Right ventricle myocardium inferior (tissue), 1 donor: ENCODE measurements around the gene SRCAP. TPM values are rescaled to one million over a fixed set of nuclear protein-coding genes. Genes with fewer than 3 reads are reported as not detected.
"Not testable (repeated sequence)": the region's sequence is repeated elsewhere in the genome, so short reads cannot be mapped to it uniquely, and the experiment has no call there.

ENCODE experiments used
- ATAC-seq: fragments of 200-7000 bp; cut with Tn5 transposase; one replicate; pipeline ENCODE4 v1.9.1; 2020; ENCODE audit warnings: mild to moderate bottlenecking, moderate library complexity
- DNase-seq: peaks from one replicate; pipeline ENCODE4 v3.0.0; 2021; ENCODE audit errors: missing footprints
- intact Hi-C: fragments of 100-400 bp; cut with DNase I; formaldehyde crosslinking; loops from one replicate; pipeline ENCODE4 v1.11.0; 2022
- total RNA-seq: library from RNA; stranded (reverse); fragmentation: NEBNext Ultra II Directional; extraction: Animal tissue kit (Norgen Biotek cat#: 25700); gene quantifications from one replicate; pipeline ENCODE4 v1.2.1, GENCODE V29; 2021
- donor health status: DM: no; HTN: yes; CAD: no; lungs with severe emphysema.

Gene SRCAP
- total RNA-seq, 1 donor from 2014 or later: 39.7 TPM

DNA sequence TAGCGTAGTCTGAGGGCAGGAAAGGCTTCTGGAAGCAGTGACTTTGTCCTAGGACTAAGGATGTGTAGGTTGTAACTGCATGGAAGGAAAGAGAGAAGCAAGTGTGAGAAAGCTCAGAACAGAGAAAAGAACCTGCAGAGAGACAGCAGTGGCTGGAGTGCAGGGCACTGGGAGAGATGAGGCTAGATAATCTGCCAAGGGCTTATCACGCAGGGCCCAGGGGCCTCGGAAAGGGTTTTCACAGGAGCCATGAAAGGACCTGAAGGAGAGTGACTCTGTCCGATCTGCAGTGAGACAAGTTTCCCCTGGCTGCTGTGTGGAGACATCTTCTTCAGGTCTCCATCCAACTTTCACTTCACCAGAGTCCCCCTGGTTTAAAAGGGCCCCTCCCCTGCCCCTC is 7.1 kb upstream of the SRCAP start:
- DNase-seq: no peak
- no peak for ATAC-seq
- intact Hi-C loops: loop anchor here (5.0 kb wide), 1 partner anchor 105 kb away; the partner anchor contains the start of gene ZNF785

- ATAC-seq: no peak
- intact Hi-C loops: loop anchor here (5.0 kb wide), 1 partner anchor 105 kb away; the partner anchor contains the start of gene ZNF785
- DNase-seq: no peak
Observed at GRCh38 chr16:30692396-30693064, 6.4 kb upstream of the SRCAP start.

DNA sequence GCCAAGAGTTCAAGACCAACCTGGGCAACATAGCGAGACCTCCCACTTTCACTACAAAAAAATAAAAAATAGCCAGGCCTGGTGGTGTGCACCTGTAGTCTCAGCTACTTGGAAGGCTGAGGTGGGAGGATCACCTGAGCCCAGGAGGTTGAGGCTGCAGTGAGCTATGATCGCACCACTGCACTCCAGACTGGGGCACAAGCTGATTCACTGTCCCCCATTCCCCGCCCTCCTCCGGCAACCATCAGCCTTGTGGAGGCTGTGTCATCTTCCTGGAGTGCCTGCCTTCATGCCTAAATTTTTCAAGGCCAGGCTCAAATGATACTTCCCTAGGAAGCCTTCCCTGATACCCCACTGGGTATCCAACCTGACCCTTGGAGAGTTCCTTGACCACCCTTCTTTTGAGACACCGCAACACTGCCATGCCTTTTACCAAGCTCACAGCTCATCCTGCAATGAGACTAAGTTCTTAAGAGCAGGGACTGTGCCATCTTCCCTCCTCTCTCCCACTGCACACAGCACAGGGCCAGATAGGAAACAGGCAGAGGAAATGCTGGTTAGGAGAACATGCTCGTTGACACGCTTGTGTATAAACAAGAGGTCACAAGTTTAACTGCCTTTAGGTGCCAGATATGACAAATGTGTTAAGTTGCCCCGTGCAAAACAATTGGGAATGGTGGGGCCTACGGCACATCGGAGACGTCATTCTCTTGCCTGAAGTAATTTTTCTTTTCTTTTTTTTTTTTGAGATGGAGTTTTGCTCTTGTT is 3.9 kb upstream of the SRCAP start:
- ATAC-seq (no peak), DNase-seq (no peak)
- intact Hi-C loops: loop anchor here (5.0 kb wide), 2 partner anchors 33 to 108 kb away; partner anchors contain the start of gene ZNF785

DNA sequence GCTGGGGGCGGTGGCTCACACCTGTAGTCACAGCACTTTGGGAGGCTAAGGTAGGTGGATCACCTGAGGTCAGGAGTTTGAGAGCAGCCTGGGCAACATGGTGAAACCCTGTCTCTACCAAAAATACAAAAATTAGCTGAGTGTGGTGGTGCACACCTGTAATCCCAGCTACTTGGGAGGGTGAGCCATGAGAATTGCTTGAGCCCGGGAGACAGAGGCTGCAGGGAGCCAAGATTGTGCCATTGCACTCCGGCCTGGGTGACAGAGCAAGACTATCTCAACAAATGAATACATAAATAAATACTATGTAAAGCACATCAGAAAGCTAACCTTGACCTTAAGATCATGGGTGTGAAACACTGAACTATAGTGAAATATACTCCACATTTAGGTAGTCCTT is 2.3 kb upstream of the SRCAP start:
- not testable (repeated sequence) for DNase-seq, ATAC-seq
- intact Hi-C loops: loop anchor here (5.0 kb wide), 1 partner anchor 34 kb away; no protein-coding TSS in a partner anchor

DNA sequence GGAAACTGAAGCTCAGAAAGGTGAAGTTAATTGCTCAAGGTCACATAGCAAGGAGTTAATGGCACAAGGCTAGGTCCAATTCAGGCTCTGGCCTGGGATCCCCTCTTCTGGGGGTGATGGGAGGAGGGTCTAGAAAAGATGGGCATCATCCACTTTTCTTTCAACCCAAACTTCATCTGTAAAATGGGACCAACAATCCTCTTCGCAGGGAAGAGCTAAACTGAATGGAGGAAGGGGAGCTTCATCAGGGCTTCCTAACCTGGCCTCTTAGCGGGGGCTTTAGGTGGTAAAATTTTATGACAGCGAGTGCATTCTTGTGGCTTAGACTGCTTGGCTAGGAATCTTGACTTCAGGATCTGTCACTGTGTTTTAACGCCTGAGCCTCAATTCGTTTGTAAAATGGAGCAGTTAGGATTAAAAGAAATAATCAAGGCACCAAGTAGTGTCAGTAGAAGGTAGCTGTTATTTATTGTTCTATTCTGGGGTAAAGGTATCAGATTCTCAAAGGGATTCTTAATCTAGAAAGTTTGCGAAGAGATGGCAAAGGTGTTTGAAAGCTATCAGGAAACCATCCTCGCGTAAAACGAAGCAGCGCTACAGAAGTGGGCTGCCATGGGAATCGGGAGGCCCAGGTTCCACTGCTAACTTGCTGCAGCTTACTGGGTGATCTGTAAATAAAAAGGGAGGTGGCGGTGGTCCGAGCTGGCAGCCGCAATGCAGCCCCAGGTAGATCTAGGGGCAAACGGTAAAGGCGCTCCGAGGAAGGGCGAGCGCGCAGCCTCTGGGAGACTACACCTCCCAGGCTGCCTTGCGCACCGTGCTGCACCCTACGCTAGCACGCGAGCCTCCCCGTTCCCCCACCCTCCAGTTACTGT is 1.5 kb upstream of the SRCAP start:
- intact Hi-C loops: loop anchor here (1.0 to 5.0 kb wide), 3 partner anchors 35 to 225 kb away; no protein-coding TSS in a partner anchor
- ATAC-seq (peak; percentile 95), DNase-seq (peak; percentile 100)

GRCh38 chr16:30698139-30698815 is 694 bp upstream of the SRCAP start:
- intact Hi-C loops: loop anchor here (1.0 to 5.0 kb wide), 3 partner anchors 36 to 224 kb away; no protein-coding TSS in a partner anchor
- peak; percentile 91 for ATAC-seq
- DNase-seq: peak; percentile 96

GRCh38 chr16:30699615-30700099 is 686 bp downstream of the SRCAP start:
- intact Hi-C loops: loop anchor here (2.0 to 5.0 kb wide), 2 partner anchors 37 to 65 kb away; no protein-coding TSS in a partner anchor
- ATAC-seq (no peak), DNase-seq (no peak)

- DNase-seq (no peak), ATAC-seq (no peak)
- intact Hi-C loops: no loop called here
Observed at GRCh38 chr16:30700491-30700890, 1.5 kb downstream of the SRCAP start.

- DNase-seq (no peak), ATAC-seq (no peak)
- intact Hi-C loops: no loop called here
Observed at GRCh38 chr16:30700971-30701370, 2.0 kb downstream of the SRCAP start.

DNA sequence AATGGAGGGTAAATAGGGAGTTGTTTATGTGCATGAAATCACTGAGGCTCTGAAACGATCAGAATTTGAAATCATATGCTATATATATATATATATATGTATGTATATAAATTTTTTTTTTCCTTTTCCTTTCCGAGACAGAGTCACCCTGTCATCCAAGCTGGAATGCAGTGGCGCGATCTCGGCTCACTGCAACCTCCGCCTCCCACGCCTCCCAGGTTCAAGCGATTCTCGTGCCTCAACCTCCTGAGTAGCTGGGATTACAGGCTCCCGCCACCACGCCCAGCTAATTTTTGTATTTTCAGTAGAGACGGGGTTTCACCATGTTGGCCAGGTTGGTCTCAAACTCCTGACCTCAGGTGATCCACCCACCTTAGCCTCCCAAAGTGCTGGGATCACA is 4.1 kb downstream of the SRCAP start:
- intact Hi-C loops, ATAC-seq, DNase-seq: not testable (repeated sequence)

- intact Hi-C loops: no loop called here
- no peak for ATAC-seq
Observed at GRCh38 chr16:30703971-30704370, 5.0 kb downstream of the SRCAP start.

DNA sequence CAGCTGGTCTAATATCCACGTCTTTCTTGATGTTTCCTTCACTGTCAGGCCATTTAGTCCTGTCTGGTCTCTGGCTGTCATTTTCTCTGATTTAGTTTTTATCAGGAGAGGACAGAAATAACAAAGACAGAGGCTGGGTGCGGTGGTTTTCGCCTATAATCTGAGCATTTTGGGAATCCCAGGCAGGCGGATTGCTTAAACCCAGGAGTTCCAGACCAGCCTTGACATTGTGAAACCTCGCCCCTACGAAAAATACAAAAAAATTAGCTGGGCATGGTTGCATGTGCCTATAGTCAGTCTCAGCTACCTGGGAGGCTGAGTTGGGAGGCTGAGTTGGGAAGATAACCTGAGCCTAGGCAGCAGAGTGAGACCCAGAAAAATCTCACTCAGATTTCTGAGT is 7.1 kb downstream of the SRCAP start:
- intact Hi-C loops: no loop called here
- ATAC-seq (no peak), DNase-seq (no peak)

More at GRCh38 chr16:30703971-30704370, 5.0 kb downstream of the SRCAP start:
- DNase-seq: no peak

- intact Hi-C loops: no loop called here
- no peak for ATAC-seq
- no peak for DNase-seq
Observed at GRCh38 chr16:30710971-30711370, 12.0 kb downstream of the SRCAP start.

DNA sequence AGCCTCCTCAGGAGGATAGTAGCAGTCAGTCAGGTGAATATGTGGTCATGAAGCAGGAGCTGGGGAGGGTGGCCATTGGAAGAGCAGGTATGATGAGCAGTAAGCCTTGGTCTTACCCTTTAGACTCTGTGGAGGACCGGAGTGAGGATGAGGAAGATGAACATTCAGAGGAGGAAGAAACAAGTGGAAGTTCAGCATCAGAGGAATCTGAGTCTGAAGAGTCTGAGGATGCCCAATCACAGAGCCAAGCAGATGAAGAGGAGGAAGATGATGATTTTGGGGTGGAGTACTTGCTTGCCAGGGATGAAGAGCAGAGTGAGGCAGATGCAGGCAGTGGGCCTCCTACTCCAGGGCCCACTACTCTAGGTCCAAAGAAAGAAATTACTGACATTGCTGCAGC is 12.7 kb downstream of the SRCAP start:
- intact Hi-C loops: no loop called here
- ATAC-seq: no peak
- DNase-seq: no peak

- ATAC-seq (no peak), DNase-seq (no peak)
- intact Hi-C loops: no loop called here
Observed at GRCh38 chr16:30715750-30716445, 16.9 kb downstream of the SRCAP start.

DNA sequence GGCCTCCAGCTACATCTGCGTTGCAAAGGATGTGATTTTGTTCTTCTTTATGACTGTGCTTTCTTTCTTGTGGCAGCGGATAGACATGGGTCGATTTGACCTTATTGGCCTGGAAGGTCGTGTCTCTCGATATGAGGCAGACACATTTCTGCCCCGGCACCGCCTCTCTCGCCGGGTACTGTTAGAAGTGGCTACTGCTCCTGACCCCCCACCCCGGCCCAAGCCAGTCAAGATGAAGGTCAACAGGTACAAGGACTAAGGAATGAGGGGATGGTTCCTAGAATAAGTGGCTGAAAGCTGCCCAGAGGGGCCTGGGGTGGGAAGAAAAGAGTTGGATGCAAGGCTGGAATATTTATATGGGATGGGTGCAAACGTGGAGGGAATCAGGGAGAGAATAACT is 21.1 kb downstream of the SRCAP start:
- no peak for DNase-seq
- intact Hi-C loops: no loop called here
- ATAC-seq: no peak

DNA sequence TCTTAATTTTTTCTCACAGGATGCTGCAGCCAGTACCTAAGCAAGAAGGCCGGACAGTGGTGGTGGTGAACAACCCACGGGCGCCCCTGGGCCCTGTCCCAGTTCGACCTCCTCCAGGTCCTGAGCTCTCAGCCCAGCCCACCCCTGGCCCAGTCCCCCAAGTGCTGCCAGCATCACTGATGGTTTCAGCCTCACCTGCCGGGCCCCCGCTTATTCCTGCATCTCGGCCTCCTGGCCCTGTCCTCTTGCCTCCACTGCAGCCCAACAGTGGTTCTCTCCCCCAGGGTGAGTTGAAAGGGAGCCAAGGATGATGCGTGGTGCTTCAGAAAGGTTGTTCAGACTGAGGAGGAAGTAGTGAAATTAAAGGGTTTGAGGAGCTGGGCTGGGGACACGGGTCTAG is 21.7 kb downstream of the SRCAP start:
- DNase-seq (no peak), ATAC-seq (no peak)
- intact Hi-C loops: no loop called here

GRCh38 chr16:30721167-30721566 is 22.2 kb downstream of the SRCAP start:
- DNase-seq (no peak), ATAC-seq (no peak)
- intact Hi-C loops: no loop called here
